ENCODE results near the gene TRAPPC3L.

The TRAPPC3L gene

GRCh38 chr6:116556814-116557415 lies 11.4 kb upstream of the TRAPPC3L start:
- no peak for DNase-seq

DNA sequence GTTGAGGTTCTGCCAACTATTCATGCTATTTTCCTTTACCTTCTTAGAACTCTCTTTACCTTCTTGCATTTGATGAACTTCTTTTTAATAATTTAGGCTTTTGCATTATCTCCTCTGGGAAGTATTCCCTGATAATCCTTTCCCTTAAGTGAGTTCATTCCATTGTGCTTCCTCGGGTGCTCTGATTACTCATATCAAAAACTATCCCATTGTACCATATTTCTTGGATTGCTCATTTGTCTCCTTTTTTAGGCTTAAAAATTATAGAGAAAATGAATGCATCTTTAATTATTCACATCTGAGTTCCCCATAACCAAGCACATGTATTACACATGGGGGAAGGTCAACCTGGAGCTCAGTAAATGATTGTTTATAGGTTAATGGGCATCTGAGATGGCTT lies 10.6 kb upstream of the TRAPPC3L start:
- no peak for DNase-seq

DNA sequence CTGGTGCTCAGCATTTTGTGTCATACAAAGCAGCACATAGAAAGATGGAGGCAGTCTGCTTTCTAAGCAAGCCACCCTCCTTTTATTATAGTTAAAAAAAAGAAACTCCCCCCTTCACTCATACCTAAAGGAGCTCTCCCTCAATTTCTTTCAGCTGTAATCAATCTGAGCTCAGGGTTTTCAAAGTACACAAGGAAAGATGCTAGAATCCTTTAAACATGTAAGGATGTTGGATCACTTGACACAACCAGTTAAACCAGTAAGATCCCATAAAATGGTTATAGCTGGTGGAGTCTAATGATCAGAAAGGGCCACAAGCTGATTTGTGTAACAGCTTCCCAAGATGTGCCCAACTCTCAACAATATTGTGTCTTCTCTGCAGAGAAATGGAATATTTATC lies 8.0 kb upstream of the TRAPPC3L start, which contains the start of gene CALHM4:
CALHM4 (plus strand) TSS at position 301 of the 400 bp plus-strand sequence; CDS start at position 344, 43 bp downstream.
- no peak for DNase-seq

DNA sequence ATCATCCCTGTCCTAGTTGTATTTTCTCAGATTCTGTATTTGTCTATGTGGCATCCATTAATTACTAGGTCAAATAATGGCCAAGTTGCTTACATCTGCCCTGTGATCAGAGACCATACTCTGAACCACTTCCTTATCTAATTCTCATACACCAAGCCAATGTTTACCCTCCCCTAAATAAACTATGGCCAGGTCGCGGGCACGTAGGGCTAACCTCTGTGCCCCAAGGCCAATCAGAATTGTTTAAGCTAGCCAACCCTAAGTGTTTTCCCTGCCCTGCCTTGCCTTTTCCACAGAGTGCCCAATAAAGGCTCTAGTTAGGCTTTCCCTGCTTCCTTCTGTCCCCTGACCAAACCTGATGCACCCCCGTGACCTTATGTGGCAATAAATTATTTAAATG lies 5.3 kb upstream of the TRAPPC3L start:
- DNase-seq, result no peak

- no peak for DNase-seq
Observed at GRCh38 chr6:116547358-116547757, 1.9 kb upstream of the TRAPPC3L start.

DNA sequence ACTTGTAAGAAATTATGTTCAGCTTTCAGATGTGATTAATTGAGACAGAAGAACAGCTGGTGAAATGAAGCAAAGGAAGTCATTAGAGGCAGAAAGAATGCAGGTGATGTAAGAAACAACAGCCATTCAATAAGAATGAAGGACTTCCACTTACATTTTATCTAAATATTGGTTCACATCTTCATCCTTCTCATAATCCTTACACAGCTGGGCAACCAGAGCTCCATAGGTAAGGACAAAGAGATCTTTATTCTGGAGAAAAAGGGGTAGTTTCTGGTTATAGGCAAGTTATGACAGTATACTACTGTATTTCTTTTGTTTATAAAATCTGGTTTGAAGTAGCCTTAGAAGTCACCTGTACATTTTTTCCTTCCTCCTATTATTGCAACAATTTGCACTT lies 2.3 kb downstream of the TRAPPC3L start:
- no peak for DNase-seq

DNA sequence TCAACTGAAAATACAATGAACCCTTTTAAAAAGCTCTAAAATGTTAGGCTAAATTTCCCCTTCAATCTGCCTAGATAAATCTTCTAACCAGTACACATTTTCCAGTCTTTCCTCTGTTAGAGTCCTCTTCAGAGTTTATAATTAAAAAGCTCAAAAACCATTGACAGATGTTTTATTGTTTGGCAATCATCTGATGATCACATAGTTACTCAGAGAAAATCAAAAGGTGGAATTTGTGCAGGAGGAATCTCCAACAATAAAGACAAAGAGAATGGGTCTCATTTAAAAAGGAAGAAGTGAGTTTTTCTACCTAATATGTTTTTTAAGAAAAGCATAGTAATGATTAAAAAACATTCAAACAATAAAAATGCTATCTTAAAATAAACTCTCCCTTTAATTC lies 3.1 kb downstream of the TRAPPC3L start:
- no peak for DNase-seq

GRCh38 chr6:116536216-116536621 lies 9.3 kb downstream of the TRAPPC3L start:
- DNase-seq, result peak; percentile 36

- no peak for DNase-seq
Observed at GRCh38 chr6:116535109-116535508, 10.4 kb downstream of the TRAPPC3L start.

- DNase-seq, result peak; percentile 14
Observed at GRCh38 chr6:116533233-116533957, 12.1 kb downstream of the TRAPPC3L start.

DNA sequence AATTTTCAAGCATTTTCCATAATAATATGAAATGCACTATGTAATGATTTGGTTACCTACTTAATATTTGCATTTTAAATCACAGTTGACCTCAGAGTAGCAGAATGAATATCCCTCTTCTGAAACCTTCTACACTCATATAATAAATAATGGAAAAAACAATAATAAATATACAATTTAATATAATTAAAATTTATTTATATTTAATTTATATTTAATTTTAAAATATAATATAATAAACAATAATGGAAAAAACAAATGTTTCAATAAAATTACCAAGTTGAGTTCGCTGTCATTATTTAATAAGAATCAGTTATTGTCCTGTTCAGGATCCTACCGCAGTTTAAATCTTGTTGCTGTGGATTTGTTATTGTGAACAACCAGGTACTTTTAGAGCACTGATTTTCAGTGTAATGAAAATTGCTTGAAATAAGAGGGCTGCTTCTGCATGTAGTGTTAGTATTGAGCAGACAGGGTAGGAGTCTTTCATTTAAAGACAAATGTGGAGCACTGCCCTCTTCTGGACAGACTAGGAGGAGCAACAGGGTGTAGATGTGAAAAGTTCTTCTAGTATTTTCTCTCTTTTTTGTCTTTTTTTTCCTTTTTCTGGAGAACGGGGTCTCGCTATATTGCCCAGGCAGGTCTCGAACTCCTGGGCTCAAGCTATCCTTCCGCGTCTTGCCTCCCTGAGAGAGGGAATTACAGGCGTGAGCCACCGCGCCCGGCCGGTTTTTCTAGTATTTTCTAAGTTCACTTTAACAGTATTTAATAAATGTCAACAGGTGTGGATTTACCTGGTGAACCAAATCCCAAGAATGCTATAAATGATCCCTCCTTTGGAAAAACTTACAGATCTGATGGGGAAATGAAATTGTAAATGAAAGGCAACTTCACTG lies 13.6 kb downstream of the TRAPPC3L start:
- DNase-seq, result peak; percentile 53

DNA sequence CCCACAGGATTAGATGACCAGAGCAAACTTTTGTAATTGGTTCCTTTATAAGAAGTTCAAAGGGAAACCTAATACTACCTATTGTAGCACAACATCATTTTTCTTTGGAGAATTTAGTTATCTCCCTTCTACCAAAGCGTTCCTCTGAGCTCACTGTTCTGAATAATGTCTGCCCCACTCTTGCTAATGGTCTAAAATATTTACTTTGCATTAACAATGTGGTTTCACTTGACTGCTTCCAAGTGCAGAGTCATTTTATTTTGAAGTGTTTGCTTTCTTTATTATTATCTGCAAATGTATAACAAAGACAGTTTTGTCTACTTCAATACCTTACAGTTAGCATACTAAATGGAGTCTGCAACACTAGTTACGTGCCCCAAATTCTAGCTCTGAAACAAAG lies 15.0 kb downstream of the TRAPPC3L start:
- no peak for DNase-seq

- no peak for DNase-seq
Observed at GRCh38 chr6:116529466-116530290, 15.8 kb downstream of the TRAPPC3L start.

GRCh38 chr6:116528780-116529179 lies 16.7 kb downstream of the TRAPPC3L start:
- no peak for DNase-seq

- DNase-seq, result no peak
Observed at GRCh38 chr6:116528133-116528532, 17.4 kb downstream of the TRAPPC3L start.

DNA sequence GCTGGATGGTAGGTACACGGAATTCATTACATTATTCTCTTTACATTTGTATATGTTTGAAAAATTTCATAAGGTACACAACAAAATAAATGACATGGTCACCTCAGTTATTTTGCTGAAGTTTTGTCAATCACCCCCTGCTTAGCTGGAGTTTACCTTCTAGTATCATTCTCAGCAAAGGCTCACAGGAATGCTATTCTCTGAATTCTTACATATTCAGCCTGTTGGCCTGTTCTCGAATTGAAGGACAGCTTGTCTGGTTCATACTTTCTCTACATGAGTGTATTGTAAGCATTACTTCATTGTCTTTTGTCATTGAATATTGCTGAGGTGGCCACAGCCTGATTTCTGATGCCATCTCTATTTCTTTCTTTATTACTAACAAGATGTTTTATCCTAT lies 21.2 kb downstream of the TRAPPC3L start:
- no peak for DNase-seq

GRCh38 chr6:116522896-116523295 lies 22.6 kb downstream of the TRAPPC3L start:
- no peak for DNase-seq

- no peak for DNase-seq
Observed at GRCh38 chr6:116518621-116519368, 26.7 kb downstream of the TRAPPC3L start.

DNA sequence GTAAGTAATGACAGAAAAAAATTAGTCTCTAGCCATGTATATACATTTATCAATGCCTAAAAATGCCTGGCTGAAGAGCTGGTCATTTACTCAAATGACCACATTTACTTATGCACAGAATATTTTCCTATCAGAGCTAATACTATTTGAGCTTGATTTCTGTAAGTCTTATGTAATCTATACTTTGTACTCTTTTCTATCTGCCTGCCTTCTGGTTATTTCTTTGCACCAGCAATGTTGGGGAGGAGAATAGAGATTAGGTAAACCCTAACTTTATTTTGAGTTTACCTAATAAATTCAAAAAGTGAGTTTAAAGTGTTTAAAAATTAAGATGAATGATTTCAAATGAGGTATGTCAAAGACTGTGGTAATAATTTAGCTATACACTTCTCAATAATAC lies 30.3 kb downstream of the TRAPPC3L start:
- no peak for DNase-seq

- DNase-seq, result peak; percentile 15
Observed at GRCh38 chr6:116514111-116514510, 31.4 kb downstream of the TRAPPC3L start.

- no peak for DNase-seq
Observed at GRCh38 chr6:116513224-116513875, 32.1 kb downstream of the TRAPPC3L start.

Data from MV-4-11 (cell line).